HUES64 (cell line): ENCODE measurements around the gene PWWP2B.
"Not testable (repeated sequence)": the region's sequence is repeated elsewhere in the genome, so short reads cannot be mapped to it uniquely, and the experiment has no call there.

Experiments used
- H3K27ac ChIP-seq: 2 replicates; pipeline ENCODE4 v1.7.0; 2013; ENCODE audit warnings: low read depth, low read length, inconsistent platforms
- H3K27me3 ChIP-seq: 2 replicates; pipeline ENCODE4 v1.6.1; 2013; ENCODE audit warnings: mild to moderate bottlenecking, low read length; ENCODE audit not compliant: insufficient read depth
- H3K36me3 ChIP-seq: 2 replicates; pipeline ENCODE4 v1.6.1; 2013; ENCODE audit warnings: mild to moderate bottlenecking, low read length; ENCODE audit not compliant: insufficient read depth
- H3K4me1 ChIP-seq: 2 replicates; pipeline ENCODE4 v1.6.1; 2013; ENCODE audit warnings: mild to moderate bottlenecking, low read length, moderate library complexity; ENCODE audit not compliant: insufficient read depth
- H3K4me3 ChIP-seq: 2 replicates; pipeline ENCODE4 v1.5.1; 2013; ENCODE audit warnings: mild to moderate bottlenecking, low read length, moderate library complexity
- H3K9ac ChIP-seq: 2 replicates; pipeline ENCODE4 v1.6.1; 2013; ENCODE audit warnings: mild to moderate bottlenecking, low read depth, low read length
- H3K9me3 ChIP-seq: 2 replicates; pipeline ENCODE4 v1.6.1; 2013; ENCODE audit warnings: low read depth, low read length; ENCODE audit not compliant: insufficient read depth
- WGBS: fragments of 150-250, 120-280 bp; methylation state at CpG from one replicate; pipeline ENCODE4 v1.1.7; 2013; ENCODE audit warnings: missing lambda C conversion rate; 5-methylcytosine and 5-hydroxymethylcytosine counted together

The PWWP2B gene

GRCh38 chr10:132431537-132432175, 34.7 kb downstream of the PWWP2B start:
- no peaks in the 10 kb centered on the region for H3K4me1 ChIP-seq
- no peaks in the 10 kb centered on the region for H3K36me3 ChIP-seq
- H3K9ac ChIP-seq: no peak overlapping the region
- H3K27me3 ChIP-seq: no peaks in the 10 kb centered on the region
- H3K27ac ChIP-seq: no peak overlapping the region
- whole genome bisulfite sequencing: 94% methylated on average over 12 of the region's 12 CpGs
- no peak overlapping the region for H3K4me3 ChIP-seq
- no peaks in the 10 kb centered on the region for H3K9me3 ChIP-seq

GRCh38 chr10:132432176-132432540, 35.2 kb downstream of the PWWP2B start:
- 95% methylated on average over 12 of the region's 12 CpGs for WGBS
- no peak overlapping the region for H3K27ac ChIP-seq
- no peak overlapping the region for H3K4me3 ChIP-seq
- no peaks in the 10 kb centered on the region for H3K9me3 ChIP-seq
- no peak overlapping the region for H3K9ac ChIP-seq
- H3K27me3 ChIP-seq: no peaks in the 10 kb centered on the region
- no peaks in the 10 kb centered on the region for H3K36me3 ChIP-seq
- no peaks in the 10 kb centered on the region for H3K4me1 ChIP-seq

- Histone ChIP-seq H3K9ac (no peak overlapping the region), H3K36me3 (no peaks in the 10 kb centered on the region), H3K4me1 (no peaks in the 10 kb centered on the region), H3K27ac (no peak overlapping the region), H3K9me3 (no peaks in the 10 kb centered on the region), H3K4me3 (no peak overlapping the region), H3K27me3 (no peaks in the 10 kb centered on the region)
- 95% methylated on average over 21 of the region's 21 CpGs for WGBS
These were observed 36.8 kb downstream of the PWWP2B start for GRCh38 chr10:132433671-132434340.

DNA sequence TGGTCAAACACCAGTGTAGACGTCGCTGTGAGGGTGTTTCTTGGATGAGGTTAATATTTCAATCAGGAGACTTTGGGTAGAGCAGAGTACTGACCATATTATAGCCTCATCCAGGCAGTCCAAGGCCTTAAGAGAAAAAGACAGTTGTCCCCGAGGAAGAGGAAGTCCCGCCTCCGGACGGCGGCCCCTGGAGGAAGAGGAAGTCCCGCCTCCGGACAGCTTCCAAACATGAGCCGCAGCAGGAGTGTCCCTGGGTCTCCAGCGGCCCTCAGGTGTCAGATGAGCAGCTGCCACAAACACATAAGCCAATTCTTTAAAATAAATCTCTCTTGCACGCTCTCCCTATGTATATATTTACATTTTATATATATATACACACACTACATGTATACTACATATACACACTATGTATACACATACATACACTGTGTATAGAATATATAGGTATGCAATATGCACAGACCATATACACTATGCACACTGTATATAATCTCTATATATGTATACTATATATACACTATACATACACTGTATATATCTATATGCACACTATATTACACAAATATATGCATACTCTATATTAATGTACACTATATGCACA, 37.5 kb downstream of the PWWP2B start:
- 89% methylated on average over 11 of the region's 12 CpGs for WGBS
- no peaks in the 10 kb centered on the region for H3K4me1 ChIP-seq
- no peak overlapping the region for H3K9ac ChIP-seq
- no peaks in the 10 kb centered on the region for H3K27me3 ChIP-seq
- H3K27ac ChIP-seq: no peak overlapping the region
- no peak overlapping the region for H3K4me3 ChIP-seq
- no peaks in the 10 kb centered on the region for H3K36me3 ChIP-seq
- H3K9me3 ChIP-seq: no peaks in the 10 kb centered on the region

DNA sequence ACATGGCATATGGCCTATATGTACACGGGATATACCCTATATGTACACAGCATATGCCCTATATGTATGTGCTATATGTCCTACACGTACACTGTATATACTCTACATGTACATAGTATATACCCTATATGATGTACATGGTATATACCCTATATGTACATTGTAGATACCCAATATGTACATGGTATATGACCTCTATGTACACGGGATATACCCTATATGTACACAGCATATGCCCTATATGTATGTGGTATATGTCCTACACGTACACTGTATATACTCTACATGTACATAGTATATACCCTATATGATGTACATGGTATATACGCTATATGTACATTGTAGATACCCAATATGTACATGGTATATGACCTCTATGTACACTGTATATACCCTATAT, 38.3 kb downstream of the PWWP2B start:
- not testable (repeated sequence) for H3K4me3 ChIP-seq, H3K4me1 ChIP-seq, H3K27ac ChIP-seq, H3K27me3 ChIP-seq, H3K36me3 ChIP-seq, H3K9ac ChIP-seq, H3K9me3 ChIP-seq
- 83% methylated on average over 1 of the region's 5 CpGs for WGBS

DNA sequence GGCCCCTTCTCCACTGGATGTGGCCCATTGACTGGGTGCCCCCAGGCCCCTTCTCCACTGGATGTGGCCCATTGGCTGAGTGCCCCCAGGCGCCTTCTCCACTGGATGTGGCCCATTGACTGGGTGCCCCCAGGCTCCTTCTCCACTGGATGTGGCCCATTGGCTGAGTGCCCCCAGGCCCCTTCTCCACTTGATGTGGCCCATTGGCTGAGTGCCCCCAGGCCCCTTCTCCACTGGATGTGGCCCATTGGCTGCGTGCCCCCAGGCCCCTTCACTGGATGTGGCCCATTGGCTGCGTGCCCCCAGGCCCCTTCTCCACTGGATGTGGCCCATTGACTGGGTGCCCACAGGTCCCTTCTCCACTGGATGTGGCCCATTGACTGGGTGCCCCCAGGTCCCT, 39.1 kb downstream of the PWWP2B start:
- H3K9me3 ChIP-seq, H3K27ac ChIP-seq, H3K4me3 ChIP-seq, H3K36me3 ChIP-seq, H3K4me1 ChIP-seq, H3K9ac ChIP-seq, H3K27me3 ChIP-seq: not testable (repeated sequence)
- 93% methylated on average over 3 of the region's 3 CpGs for WGBS

DNA sequence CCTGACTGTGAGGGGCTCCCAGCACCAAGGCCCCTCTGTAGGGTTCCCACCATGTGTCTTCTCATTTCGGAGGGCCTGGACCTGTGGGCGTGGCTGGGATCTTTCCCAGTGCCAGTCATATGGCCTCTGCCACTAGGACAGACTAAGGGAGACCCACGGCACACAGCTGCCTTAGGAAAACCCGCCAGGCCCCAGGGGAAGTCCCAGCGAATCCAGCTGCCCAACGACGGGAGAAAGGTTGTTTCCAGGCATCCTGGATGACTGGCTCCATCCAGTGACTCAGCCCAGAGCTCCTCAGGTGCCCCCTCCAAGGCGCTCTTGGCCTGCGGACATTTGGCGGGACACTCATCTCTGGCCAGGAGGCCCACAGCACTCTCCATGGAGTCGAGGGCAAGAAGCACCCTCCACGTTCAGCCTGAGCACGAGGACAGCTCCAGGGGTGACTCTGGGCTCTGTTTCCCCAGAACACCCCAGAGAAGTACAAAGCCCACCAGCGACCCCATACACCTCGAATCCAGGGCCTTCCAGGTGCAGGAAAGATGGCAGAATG, 39.9 kb downstream of the PWWP2B start:
- no peaks in the 10 kb centered on the region for H3K36me3 ChIP-seq
- no peak overlapping the region for H3K27ac ChIP-seq
- 89% methylated on average over 15 of the region's 15 CpGs for WGBS
- H3K4me3 ChIP-seq: no peak overlapping the region
- H3K9me3 ChIP-seq: no peaks in the 10 kb centered on the region
- no peak overlapping the region for H3K9ac ChIP-seq
- H3K27me3 ChIP-seq: no peaks in the 10 kb centered on the region
- no peaks in the 10 kb centered on the region for H3K4me1 ChIP-seq

- H3K9ac ChIP-seq: no peak overlapping the region
- H3K4me3 ChIP-seq: no peak overlapping the region
- WGBS: 94% methylated on average over 13 of the region's 13 CpGs
- H3K4me1 ChIP-seq: no peaks in the 10 kb centered on the region
- H3K27ac ChIP-seq: no peak overlapping the region
- no peaks in the 10 kb centered on the region for H3K27me3 ChIP-seq
- no peaks in the 10 kb centered on the region for H3K9me3 ChIP-seq
- H3K36me3 ChIP-seq: no peaks in the 10 kb centered on the region
These were observed 40.5 kb downstream of the PWWP2B start for GRCh38 chr10:132437541-132437950.

DNA sequence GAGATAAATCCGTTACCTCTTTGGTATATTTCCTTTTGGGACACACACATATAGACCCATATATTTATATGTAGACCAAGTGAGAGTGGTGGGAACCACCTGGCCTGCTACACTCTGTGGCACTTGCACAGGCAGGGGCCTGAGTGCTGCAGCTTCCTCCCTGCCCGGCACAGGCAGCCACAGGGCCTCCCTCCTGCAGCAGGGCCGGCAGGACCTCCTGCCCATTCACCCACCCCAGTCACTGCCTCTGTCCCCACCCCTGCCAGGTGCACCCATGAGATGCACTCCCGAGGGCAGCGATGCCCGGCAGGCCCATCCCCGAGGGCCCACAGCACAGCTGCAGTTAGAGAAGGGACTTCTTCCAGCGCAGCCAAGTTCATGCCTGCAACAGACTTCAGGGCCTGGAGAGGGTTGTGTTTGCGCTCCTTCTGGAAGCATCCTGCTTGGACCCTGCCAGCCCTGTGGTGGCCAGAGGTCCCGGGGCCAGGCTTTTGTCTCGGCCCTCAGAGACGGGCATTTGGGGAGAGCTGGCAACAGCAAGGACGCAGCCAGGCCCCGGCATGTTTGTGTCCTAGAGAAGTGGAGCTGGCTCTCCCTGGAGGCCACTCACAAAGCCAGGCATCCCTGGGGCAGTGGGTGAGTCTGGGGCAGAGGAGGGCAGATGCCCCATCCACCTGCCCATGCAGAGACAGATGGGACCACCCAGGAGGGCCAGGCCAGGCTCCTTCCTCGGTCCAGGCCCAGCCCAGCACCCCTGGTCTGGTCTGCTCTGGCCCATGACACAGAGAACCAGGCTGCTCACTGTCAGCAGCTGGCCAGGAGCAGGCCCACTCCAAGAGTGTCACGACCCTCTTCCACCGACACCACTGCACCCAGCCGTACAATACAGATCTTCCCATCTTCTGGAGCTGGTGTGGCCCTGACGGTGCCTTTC, 41.4 kb downstream of the PWWP2B start:
- no peak overlapping the region for H3K9ac ChIP-seq
- no peak overlapping the region for H3K27ac ChIP-seq
- H3K9me3 ChIP-seq: no peaks in the 10 kb centered on the region
- no peak overlapping the region for H3K4me3 ChIP-seq
- no peaks in the 10 kb centered on the region for H3K27me3 ChIP-seq
- no peaks in the 10 kb centered on the region for H3K36me3 ChIP-seq
- H3K4me1 ChIP-seq: no peaks in the 10 kb centered on the region
- 91% methylated on average over 18 of the region's 19 CpGs for WGBS

DNA sequence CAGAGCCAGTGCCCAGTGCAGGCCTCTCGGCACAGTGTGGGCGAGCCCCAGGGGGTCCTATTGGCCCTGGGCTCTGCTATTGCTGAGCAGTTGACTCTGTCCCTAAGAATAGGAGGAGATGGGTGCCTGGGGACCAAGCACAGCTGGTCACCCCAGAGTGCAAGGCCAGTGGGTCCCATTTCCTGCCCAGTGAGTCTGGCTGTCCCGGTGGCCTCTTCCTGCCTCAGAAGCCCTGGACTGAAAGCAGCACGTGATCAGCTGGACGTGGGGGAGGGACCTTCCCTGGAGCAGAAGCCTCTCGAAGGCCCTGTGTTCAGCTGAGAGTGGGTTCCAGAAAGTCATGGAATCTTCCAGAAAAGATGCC, 42.0 kb downstream of the PWWP2B start:
- H3K27ac ChIP-seq: no peak overlapping the region
- H3K9ac ChIP-seq: no peak overlapping the region
- no peaks in the 10 kb centered on the region for H3K36me3 ChIP-seq
- no peaks in the 10 kb centered on the region for H3K4me1 ChIP-seq
- no peaks in the 10 kb centered on the region for H3K9me3 ChIP-seq
- no peak overlapping the region for H3K4me3 ChIP-seq
- 88% methylated on average over 6 of the region's 6 CpGs for WGBS
- H3K27me3 ChIP-seq: no peaks in the 10 kb centered on the region
